ENCODE results near the gene PIK3AP1.

The PIK3AP1 gene

GRCh38 chr10:96641396-96642295, 78.7 kb downstream of the PIK3AP1 start:
- DNase-seq, result no peak

GRCh38 chr10:96639899-96640298, 80.4 kb downstream of the PIK3AP1 start:
- DNase-seq, result no peak

GRCh38 chr10:96638696-96639095, 81.6 kb downstream of the PIK3AP1 start:
- no peak for DNase-seq

- no peak for DNase-seq
Observed at GRCh38 chr10:96638120-96638519, 82.2 kb downstream of the PIK3AP1 start.

GRCh38 chr10:96637709-96638108, 82.6 kb downstream of the PIK3AP1 start:
- no peak for DNase-seq

- no peak for DNase-seq
Observed at GRCh38 chr10:96636551-96636950, 83.8 kb downstream of the PIK3AP1 start.

- DNase-seq, result no peak
Observed at GRCh38 chr10:96632974-96633710, 87.2 kb downstream of the PIK3AP1 start.

- no peak for DNase-seq
Observed at GRCh38 chr10:96627292-96627691, 93.0 kb downstream of the PIK3AP1 start.

- DNase-seq, result peak; percentile 65
Observed at GRCh38 chr10:96626795-96627194, 93.5 kb downstream of the PIK3AP1 start.

GRCh38 chr10:96625173-96625572, 95.1 kb downstream of the PIK3AP1 start:
- DNase-seq, result no peak

- peak; percentile 96 for DNase-seq
Observed at GRCh38 chr10:96622013-96622787, 98.1 kb downstream of the PIK3AP1 start.

- DNase-seq, result peak; percentile 55
Observed at GRCh38 chr10:96619796-96620773, 100.2 kb downstream of the PIK3AP1 start.

- peak; percentile 99 for DNase-seq
Observed at GRCh38 chr10:96619120-96619519, 101.2 kb downstream of the PIK3AP1 start.

GRCh38 chr10:96618653-96619052, 101.7 kb downstream of the PIK3AP1 start:
- DNase-seq, result peak; percentile 86

- no peak for DNase-seq
Observed at GRCh38 chr10:96616961-96617360, 103.4 kb downstream of the PIK3AP1 start.

- DNase-seq, result peak; percentile 98
Observed at GRCh38 chr10:96614515-96614914, 105.8 kb downstream of the PIK3AP1 start.

GRCh38 chr10:96613576-96613975, 106.7 kb downstream of the PIK3AP1 start:
- no peak for DNase-seq

GRCh38 chr10:96612055-96612830, 108.1 kb downstream of the PIK3AP1 start:
- no peak for DNase-seq

- DNase-seq, result no peak
Observed at GRCh38 chr10:96610817-96611216, 109.5 kb downstream of the PIK3AP1 start.

- DNase-seq, result no peak
Observed at GRCh38 chr10:96609510-96609909, 110.8 kb downstream of the PIK3AP1 start.

GRCh38 chr10:96608805-96609204, 111.5 kb downstream of the PIK3AP1 start:
- no peak for DNase-seq

Measured in hematopoietic multipotent progenitor cell treated with erythropoietin and hydrocortisone succinate and interleukin-3 and kit ligand, for 8 days (in vitro differentiated cells).